ENCODE data around the gene TMEM108. TPM values are rescaled to one million over a fixed set of nuclear protein-coding genes. Genes with fewer than 3 reads are reported as not detected.
A peak's percentile ranks its signal among the peaks of the same experiment; 100 is the strongest.

Gene TMEM108
- total and polyA plus RNA-seq, 2 of the 4 experiments (the other 2 are of a cell fraction): 0.18 to 2.2 TPM

- POLR2A ChIA-PET (ENCODE audit: unreplicated experiment): no interaction called here
- Histone ChIP-seq H3K36me3 (ENCODE audit: control insufficient read depth, insufficient read depth, low read length) (no peaks in the 10 kb centered on the region), H3K4me3 (ENCODE audit: insufficient read depth, low read depth, low read length) (no peak overlapping the region), H4K20me1 (ENCODE audit: insufficient read depth, low read length) (no peaks in the 10 kb centered on the region), H2BK20ac (ENCODE audit: low read depth, low read length) (no peak overlapping the region), H2AK5ac (ENCODE audit: low read depth, low read length) (no peak overlapping the region), H3K14ac (replicated peaks; ENCODE audit: low read depth, low read length) (no peak overlapping the region), H3K56ac (ENCODE audit: extremely low read depth, insufficient read depth, low read length) (no peak overlapping the region), H3K4me1 (ENCODE audit: control insufficient read depth, insufficient read depth, low read length) (no peaks in the 10 kb centered on the region), H3K4ac (ENCODE audit: low read depth, low read length) (no peak overlapping the region), H3K9me1 (ENCODE audit: insufficient read depth, low read length) (no peaks in the 10 kb centered on the region; the same call in 1 of the 2 replicates), H2AK9ac (replicated peaks; ENCODE audit: low read depth, low read length, poor library complexity) (peak overlapping the region; percentile 55), H3K18ac (ENCODE audit: low read depth, low read length) (no peak overlapping the region), H4K5ac (ENCODE audit: low read depth, low read length) (no peak overlapping the region), H3K9me3 (ENCODE audit: control insufficient read depth, insufficient read depth, low read length) (no peaks in the 10 kb centered on the region), H2AFZ (replicated peaks; ENCODE audit: low read length, poor library complexity) (no peak overlapping the region), H4K8ac (ENCODE audit: low read depth in 2 of 2, low read length in 2 of 2) (no peak overlapping the region), H3K23ac (ENCODE audit: low read depth, low read length) (no peak overlapping the region), H2BK120ac (ENCODE audit: low read depth, low read length) (no peak overlapping the region), H3K27me3 (ENCODE audit: control insufficient read depth, insufficient read depth, low read length) (no peaks in the 10 kb centered on the region), H4K91ac (ENCODE audit: insufficient read depth, low read depth, low read length) (no peak overlapping the region), H2BK5ac (ENCODE audit: low read depth, low read length, poor library complexity, severe bottlenecking) (no peak overlapping the region), H3K9ac (ENCODE audit: low read depth, low read length) (no peak overlapping the region), H3K27ac (ENCODE audit: insufficient read depth, low read length) (no peak overlapping the region), H3K4me2 (ENCODE audit: low read depth, low read length) (no peak overlapping the region), H2BK15ac (ENCODE audit: low read depth, low read length) (no peak overlapping the region), H3K79me1 (ENCODE audit: low read depth in 1 of 2, low read length in 2 of 2) (no peaks in the 10 kb centered on the region)
- WGBS, 2 experiments (ENCODE audit: extremely low coverage in 2 of 2, insufficient read length in 1 of 2): 100% methylated on average over 1 of the region's 2 CpGs; no CpG with 5 or more reads in 1 of the 2 experiments
- dilution Hi-C loops (cut with HindIII; ENCODE audit: low sequenced_read_pairs, unreplicated experiment): no loop called here
- no TSS peak for BruUV-seq (replicated peaks)
- TF ChIP-seq USF2 (IDR thresholded peaks at IDR 0.05; ENCODE audit: low read depth, low read length) (no peak), MAFK (IDR thresholded peaks at IDR 0.05; ENCODE audit: low read depth, low read length) (no peak), CEBPB (IDR thresholded peaks at IDR 0.05; ENCODE audit: low read depth, low read length) (peak; percentile 38; the same call in 1 of the 2 replicates), POLR2A (IDR thresholded peaks at IDR 0.05; ENCODE audit: low read depth, low read length) (no peak)
- intact Hi-C loops (cut with micrococcal nuclease): no loop called here
- CTCF ChIA-PET: no interaction called here
- DNase-seq: no peak
- in situ Hi-C loops (cut with MboI; ENCODE audit: low sequenced_read_pairs): no loop called here
- no peak for ATAC-seq (ENCODE audit: low read depth)
These were observed 322.8 kb downstream of the TMEM108 start for GRCh38 chr3:133361011-133361410.
